OCI-LY7 (cell line): ENCODE measurements around the gene CDK5R2.

ENCODE experiments used
- EZH2phosphoT487 ChIP-seq: fragments of 200-600 bp; sonication (generic); IDR thresholded peaks from 2 replicates; pipeline ENCODE4 v1.6.1; 2018; ENCODE audit warnings: low read depth, borderline replicate concordance, mild to moderate bottlenecking, mixed run types, antibody characterized with exemption, low read length, moderate library complexity, mixed read lengths
- TF ChIP-seq, protein P1 (sequence below): fragments of 200-600 bp; sonication (generic); conservative IDR thresholded peaks from 2 replicates; pipeline ENCODE4 v1.5.1; 2014; ENCODE audit warnings: mild to moderate bottlenecking, antibody characterized with exemption, low read length, moderate library complexity, mixed read lengths

DNA sequence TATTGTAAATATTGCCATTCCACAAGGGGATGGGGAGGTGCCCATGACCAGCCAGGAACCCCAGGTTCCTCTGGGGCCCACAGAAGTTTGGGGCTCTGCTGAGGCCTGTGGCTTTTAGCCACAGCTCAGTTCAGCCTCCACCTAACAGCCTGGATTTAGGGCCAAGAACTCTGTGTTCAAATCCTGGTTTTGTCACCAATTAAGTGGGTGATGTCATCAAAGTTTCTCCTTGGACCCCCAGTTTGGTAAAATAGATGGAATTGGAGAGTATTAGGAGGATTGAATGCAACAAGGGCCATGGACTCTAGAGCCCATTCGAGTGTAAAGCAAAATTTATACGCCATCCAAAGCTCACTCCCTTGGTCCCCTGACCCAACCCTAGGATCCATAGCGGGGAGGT is 28.7 kb downstream of the CDK5R2 start:
- TF ChIP-seq, protein P1, sequence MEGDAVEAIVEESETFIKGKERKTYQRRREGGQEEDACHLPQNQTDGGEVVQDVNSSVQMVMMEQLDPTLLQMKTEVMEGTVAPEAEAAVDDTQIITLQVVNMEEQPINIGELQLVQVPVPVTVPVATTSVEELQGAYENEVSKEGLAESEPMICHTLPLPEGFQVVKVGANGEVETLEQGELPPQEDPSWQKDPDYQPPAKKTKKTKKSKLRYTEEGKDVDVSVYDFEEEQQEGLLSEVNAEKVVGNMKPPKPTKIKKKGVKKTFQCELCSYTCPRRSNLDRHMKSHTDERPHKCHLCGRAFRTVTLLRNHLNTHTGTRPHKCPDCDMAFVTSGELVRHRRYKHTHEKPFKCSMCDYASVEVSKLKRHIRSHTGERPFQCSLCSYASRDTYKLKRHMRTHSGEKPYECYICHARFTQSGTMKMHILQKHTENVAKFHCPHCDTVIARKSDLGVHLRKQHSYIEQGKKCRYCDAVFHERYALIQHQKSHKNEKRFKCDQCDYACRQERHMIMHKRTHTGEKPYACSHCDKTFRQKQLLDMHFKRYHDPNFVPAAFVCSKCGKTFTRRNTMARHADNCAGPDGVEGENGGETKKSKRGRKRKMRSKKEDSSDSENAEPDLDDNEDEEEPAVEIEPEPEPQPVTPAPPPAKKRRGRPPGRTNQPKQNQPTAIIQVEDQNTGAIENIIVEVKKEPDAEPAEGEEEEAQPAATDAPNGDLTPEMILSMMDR: no peak
- no peak for TF ChIP-seq EZH2phosphoT487
